Measurements from ENCODE around the gene ZNF486.
A peak's percentile ranks its signal among the peaks of the same experiment; 100 is the strongest.
"Not testable (repeated sequence)": the region's sequence is repeated elsewhere in the genome, so short reads cannot be mapped to it uniquely, and the experiment has no call there.

The ZNF486 gene

GRCh38 chr19:20167020-20167644, at the start of gene ZNF486:
ZNF486 (plus strand) TSS chr19:20167214; CDS start chr19:20167331, 117 bp downstream.
- DNase-seq (ENCODE audit: low read depth), result peak; percentile 87
- peak within 1 kb of the TSS; percentile 85 for H3K4me3 ChIP-seq (ENCODE audit: low read depth, low read length)
- no peak for TF ChIP-seq CTCF (IDR thresholded peaks at IDR 0.05; ENCODE audit: low read depth, low read length, missing control alignments)

- not testable (repeated sequence) for H3K4me3 ChIP-seq (ENCODE audit: low read depth, low read length); DNase-seq (ENCODE audit: low read depth)
Observed at GRCh38 chr19:20118064-20118839, 48.8 kb upstream of the ZNF486 start.

- no peak for DNase-seq (ENCODE audit: low read depth)
- H3K4me3 ChIP-seq (ENCODE audit: low read depth, low read length), result no peak overlapping the region
- TF ChIP-seq CTCF (IDR thresholded peaks at IDR 0.05; ENCODE audit: low read depth, low read length, missing control alignments), result no peak
Observed at GRCh38 chr19:20124879-20125278, 42.1 kb upstream of the ZNF486 start.

DNA sequence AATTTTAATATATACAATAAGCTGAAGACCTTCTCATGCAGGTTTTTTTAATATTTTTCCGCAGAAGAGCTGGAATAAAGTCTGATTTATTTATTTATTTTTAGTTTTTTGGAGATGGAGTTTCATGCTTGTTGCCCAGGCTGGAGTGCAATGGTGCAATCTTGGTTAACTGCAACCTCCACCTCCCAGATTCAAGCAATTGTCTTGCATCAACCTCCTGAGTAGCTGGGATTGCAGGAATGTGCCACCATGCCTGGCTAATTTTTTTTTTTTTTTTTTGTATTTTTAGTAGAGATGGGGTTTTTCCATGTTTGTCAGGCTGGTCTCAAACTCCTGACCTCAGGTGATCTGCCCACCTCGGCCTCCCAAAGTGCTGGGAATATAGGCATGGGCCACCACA, 34.1 kb upstream of the ZNF486 start:
- not testable (repeated sequence) for DNase-seq (ENCODE audit: low read depth); H3K4me3 ChIP-seq (ENCODE audit: low read depth, low read length)

DNA sequence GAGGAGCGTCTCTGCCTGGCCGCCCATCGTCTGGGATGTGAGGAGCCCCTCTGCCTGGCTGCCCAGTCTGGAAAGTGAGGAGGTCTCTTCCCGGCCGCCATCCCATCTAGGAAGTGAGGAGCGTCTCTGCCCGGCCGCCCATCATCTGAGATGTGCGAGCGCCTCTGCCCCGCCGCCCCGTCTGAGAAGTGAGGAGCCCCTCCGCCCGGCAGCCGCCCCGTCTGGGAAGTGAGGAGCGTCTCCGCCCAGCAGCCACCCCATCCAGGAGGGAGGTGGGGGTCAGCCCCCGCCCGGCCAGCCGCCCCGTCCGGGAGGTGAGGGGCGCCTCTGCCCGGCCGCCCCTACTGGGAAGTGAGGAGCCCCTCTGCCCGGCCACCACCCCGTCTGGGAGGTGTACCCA, 29.3 kb upstream of the ZNF486 start:
- DNase-seq (ENCODE audit: low read depth); H3K4me3 ChIP-seq (ENCODE audit: low read depth, low read length): not testable (repeated sequence)

DNA sequence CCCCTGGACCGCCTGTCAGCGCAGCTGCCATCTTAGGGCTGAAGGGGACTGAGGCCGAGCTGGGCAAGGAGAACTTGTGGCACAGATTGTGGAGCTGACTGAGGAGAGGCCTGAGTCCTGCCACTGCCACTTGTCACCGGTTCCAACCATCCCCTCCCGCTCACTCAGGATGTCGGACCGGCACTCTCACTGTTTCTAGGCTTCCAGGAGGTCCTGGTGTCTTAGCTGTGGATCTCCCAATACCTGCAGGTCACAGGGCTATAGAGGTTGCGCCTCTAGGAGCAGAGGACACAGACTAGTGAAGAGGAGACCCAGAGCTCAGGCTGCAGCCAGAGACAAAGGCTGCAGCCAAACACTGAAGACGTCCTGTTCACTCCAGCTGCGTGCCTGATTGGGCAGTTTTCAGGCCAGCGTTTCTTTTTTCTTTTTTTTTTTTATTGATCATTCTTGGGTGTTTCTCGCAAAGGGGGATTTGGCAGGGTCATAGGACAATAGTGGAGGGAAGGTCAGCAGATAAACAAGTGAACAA, 15.3 kb upstream of the ZNF486 start:
- no peak for DNase-seq (ENCODE audit: low read depth)
- H3K4me3 ChIP-seq (ENCODE audit: low read depth, low read length), result no peak overlapping the region
- TF ChIP-seq CTCF (IDR thresholded peaks at IDR 0.05; ENCODE audit: low read depth, low read length, missing control alignments), result no peak

GRCh38 chr19:20152506-20152905, 14.5 kb upstream of the ZNF486 start:
- not testable (repeated sequence) for DNase-seq (ENCODE audit: low read depth); H3K4me3 ChIP-seq (ENCODE audit: low read depth, low read length)

DNA sequence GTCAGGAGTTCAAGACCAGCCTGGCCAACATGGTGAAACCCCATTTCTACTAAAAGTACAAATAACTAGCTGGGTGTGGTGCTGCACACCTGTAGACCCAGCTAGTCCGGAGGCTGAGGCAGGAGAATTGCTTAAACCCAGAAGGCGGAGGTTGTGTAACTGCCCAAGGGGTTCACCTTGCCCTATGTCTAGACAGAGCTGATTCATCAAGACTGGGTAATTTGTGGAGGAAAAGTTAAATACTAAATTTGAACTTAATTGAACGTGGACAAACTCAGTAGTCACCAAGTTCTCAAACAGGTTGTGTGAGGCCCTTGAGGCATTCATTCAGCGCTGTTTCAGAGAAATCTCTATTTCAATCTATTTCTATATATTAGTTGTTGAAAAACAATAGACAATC, 13.7 kb upstream of the ZNF486 start:
- H3K4me3 ChIP-seq (ENCODE audit: low read depth, low read length), result no peak overlapping the region
- no peak for TF ChIP-seq CTCF (IDR thresholded peaks at IDR 0.05; ENCODE audit: low read depth, low read length, missing control alignments)
- no peak for DNase-seq (ENCODE audit: low read depth)

- no peak for TF ChIP-seq CTCF (IDR thresholded peaks at IDR 0.05; ENCODE audit: low read depth, low read length, missing control alignments)
- DNase-seq (ENCODE audit: low read depth), result no peak
- no peak overlapping the region for H3K4me3 ChIP-seq (ENCODE audit: low read depth, low read length)
Observed at GRCh38 chr19:20154636-20155035, 12.4 kb upstream of the ZNF486 start.

All from GM12864 (cell line).